EL (cell line): ENCODE results near the gene TEX35.
"Not testable (repeated sequence)": the region's sequence is repeated elsewhere in the genome, so short reads cannot be mapped to it uniquely, and the experiment has no call there.

Experiments used
- DNase-seq: peaks from one replicate; pipeline ENCODE4 v3.0.0-alpha.2; 2016

The TEX35 gene

DNA sequence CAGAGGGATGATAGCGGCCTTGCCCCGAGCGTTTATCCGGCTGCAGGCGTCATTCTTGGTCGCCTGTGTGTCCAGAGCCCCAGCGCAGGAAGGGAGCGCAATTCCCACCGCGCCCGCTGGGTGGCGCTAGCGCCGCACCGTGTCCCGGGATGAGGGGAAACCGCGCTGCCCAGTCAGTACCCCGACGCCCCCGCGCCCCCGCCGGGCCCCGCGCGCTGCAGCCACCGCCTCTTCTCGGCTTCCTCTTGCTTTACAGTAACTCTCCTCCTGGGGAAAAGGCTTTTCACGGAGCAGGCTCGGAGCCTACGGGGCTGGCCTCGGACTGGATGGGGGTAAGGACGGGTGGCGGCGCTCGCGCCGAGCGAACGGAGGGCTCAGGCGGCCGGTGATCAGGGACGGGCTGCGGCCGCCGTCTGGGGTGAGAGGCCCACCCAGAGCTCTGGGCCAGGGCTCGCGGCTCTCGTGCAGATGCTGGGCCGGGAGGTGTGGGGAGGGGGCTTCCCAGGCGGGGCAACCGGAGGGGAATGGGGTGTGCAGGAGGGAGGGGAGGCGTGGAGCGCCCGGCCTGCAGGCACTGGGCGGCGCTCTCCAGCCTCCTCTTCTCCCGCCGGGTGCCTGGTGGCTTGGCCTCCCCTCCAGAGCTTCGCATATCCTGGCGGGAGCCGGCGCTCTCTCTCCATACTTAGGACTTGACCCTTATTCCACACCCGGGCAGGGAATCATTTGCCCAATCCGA, 29.8 kb downstream of the TEX35 start:
- peak; percentile 93 for DNase-seq

DNA sequence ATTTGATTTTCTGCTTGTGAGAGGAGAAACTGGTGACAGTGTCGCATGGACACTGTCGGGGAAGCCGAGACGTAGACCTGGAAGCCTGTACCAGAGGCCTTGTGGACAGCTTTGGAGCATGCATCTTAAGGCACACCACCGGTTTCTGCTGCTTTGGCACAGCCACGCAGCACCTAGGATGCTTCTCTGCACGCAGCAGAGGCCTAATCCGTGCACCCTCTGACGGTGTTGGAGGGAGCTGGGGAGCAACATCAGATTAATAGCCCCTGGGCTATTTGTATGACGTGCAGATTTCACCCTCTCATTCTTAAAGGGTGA, 30.3 kb downstream of the TEX35 start:
- no peak for DNase-seq

DNA sequence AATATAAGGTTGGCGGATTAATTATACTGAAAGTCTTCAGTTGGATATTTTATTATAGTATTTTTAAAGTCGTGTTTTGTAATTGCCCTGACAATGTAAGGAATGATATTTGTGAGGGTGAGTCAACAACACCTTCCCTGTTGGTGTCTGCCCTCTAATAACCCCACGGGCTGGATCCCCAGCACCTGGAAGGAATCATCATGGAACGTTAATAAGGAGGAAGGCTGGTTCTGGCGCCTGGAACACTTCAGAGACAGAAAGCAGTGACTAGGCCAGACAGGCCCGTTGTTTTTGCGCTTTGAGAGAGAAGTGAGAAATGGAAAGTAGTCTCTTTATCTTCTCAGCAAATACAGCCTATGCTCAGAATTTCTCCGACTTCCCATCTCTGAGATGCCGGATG, 31.6 kb downstream of the TEX35 start:
- DNase-seq, result no peak

DNA sequence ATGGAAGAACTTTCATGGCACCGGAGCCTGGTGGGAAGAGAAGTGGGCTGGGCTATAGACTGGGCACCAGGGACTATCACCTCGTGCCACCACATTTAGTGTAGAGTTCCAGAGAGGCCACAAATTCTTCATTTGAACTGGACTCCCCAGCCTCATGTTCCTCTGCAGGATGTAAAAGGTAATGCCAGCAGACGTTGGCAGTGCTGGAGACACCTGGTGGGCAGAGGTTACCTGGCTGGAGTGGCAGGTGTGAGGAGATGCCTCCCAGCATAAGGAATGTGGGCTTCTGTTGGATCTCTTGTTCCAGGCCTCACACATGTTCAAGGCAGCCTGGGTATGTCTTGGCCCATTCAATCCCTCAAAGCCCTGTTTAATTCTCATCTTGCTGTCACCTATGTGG, 35.2 kb downstream of the TEX35 start:
- no peak for DNase-seq

DNA sequence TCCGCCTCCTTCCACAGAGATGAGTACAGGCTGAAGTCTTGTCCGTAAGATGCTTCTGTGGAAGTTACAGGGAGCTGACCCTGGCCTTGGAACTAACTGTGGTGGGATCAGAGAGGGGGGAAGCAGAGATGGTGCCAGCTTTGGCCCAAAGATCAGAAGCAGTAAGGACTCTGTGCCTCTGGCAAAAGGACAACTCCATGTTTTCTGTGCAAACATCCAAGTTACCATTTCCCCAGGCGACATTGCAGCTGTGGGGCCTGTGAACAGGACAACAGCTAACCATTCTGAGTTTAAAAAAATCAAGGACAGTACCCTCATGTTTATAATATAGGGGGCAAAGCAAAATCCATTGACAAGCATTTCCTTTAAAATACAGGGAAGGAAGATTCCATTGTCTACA, 38.4 kb downstream of the TEX35 start:
- no peak for DNase-seq

DNA sequence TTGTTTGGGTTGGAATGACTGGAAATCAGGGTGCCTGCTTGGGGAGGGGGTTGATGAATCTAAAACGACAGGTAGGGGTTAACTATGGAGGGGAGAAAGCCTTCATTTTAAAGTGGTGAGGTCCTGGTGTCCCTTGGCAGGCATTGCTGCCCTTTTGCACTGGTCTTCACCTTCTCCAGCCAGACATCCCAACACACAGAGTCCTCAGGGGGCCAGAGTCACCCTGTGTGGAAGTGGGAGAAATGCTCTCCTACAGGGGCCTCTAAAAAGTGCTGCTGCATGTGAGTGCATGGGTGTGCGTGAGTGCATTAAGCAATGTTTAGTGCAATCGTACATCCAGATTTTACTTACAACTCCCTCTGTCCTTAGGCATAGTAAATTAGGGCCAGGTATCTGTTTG, 39.0 kb downstream of the TEX35 start:
- no peak for DNase-seq

DNA sequence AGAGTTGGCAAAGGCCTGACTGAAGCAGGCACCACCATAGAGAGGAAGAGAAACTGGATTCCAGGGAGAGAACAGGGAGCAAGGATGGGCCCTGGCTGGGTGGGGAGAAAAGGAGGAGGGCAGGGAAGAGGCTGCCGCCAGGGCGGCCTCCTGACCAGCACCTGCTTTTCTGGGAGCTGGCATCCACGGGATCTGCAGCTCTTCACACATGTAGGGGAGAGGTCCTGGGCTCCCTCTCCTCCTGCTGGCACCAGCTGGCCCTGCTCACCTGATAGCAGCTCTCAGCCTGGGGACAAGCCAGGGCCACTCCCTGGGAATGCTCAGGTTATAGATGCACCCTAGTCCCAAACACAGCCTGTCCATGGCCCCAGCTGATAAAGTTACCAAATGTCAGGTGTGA, 39.9 kb downstream of the TEX35 start:
- DNase-seq, result no peak

DNA sequence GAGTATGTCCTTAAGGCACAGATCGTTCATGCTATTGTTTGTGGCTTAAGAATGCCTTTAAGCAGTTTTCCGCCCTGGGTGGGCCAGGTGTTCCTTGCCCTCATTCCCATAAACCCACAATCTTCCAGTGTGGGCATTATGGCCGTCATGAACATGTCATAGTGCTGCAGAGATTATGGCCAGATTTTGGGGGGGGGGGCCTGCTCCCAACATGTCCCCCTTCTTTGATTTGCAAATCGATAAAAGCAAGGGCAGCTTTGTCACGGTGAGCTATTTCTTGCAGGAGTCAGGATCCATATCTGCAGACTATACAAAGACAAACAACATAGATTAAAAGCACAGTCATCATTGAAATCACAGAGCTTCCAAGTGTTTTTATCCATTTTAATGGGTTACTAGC, 41.4 kb downstream of the TEX35 start:
- not testable (repeated sequence) for DNase-seq

DNA sequence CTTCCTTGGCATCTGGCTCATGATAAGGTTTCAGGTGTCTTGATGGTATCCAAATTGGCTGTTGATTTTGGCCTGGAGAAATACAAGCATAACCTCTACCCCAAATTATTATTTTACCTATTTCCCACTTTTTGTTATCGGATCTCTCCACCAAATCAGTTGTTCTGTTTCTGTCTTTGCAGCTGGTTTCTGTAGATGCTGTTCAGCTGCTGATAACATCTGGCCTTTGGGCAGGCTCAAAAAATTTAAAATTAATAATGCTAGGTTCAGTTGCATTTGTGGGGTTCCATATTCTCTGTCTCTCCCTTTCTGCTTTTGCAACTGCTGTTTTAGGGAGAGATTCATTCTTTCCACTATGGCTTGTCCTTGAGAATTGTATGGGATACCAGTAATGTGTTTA, 42.7 kb downstream of the TEX35 start:
- DNase-seq, result not testable (repeated sequence)

DNA sequence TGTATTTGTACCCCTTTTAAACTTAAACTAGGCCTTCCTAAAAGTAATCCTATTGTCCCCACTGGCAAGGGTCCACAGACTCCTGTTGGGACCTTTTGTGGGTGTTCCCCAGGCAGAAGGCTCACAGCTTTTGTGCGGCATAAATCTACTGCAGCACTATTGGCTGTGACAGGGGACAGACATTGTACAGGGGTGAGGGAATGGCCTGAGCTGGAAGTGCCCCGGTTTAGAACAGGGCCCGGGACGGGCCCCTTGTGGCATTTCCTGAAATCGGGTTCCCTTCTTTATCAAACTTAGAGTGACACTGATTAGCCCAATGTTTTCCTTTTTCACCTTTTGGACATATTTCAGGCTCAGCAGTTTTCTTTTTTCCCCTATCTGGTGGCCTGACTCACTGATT, 45.9 kb downstream of the TEX35 start:
- not testable (repeated sequence) for DNase-seq

DNA sequence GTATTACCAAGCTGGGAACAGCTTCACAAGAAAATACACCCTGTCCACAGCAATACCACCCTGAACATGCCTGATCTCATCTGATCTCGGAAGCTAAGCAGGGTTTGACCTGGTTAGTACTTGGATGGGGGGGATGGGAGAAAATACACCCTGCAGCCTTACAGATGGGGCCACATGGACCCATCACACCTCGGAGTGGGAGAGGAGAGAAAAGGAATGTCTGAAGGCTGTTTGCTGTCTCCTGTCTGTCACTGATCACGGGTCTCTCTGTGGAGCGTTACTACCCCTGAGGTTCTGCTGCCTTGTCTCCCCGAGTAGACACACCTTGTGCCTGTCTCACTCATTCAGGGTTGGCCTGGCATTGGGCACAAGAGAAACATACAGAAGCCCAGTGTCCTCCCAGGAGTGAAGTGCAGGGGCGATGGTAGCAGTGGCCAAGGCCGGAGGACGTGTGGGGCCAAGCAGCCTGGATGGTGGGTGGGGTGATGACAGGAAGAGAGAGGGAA, 48.0 kb downstream of the TEX35 start:
- no peak for DNase-seq

DNA sequence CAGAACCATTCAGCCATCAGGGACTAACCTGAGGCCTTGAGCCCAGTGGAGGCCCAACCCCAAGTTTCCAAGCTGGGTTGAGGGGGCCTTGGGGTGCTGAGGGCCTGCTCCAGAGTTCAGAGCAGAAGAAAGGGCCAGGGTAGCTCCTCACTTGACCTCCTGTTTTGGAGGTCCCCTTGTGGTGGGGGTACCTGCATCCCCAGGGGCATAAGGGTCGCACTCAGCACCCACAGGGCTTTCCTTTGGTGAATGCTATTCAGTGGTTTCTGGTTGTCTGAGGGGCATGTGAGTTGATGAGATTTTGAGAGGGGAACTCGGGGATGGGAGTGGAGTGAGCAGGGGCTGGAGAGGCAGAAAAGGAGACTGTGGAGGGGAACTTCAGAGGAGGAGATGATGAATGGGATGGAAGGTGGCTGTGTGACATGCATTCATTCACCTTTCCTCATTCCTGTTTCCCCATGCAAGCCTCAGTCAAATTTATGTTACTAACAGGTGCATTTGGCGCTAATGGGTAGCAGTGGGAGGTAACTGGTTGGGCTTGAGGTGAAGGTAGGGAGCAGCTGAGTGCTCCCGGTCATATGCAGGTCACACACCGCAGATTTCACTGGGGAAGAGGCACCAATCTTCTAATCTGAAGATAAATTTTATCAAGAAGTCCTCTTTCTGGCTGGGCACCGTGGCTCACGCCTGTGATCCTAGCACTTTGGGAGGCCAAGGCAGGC, 50.4 kb downstream of the TEX35 start:
- DNase-seq, result no peak

DNA sequence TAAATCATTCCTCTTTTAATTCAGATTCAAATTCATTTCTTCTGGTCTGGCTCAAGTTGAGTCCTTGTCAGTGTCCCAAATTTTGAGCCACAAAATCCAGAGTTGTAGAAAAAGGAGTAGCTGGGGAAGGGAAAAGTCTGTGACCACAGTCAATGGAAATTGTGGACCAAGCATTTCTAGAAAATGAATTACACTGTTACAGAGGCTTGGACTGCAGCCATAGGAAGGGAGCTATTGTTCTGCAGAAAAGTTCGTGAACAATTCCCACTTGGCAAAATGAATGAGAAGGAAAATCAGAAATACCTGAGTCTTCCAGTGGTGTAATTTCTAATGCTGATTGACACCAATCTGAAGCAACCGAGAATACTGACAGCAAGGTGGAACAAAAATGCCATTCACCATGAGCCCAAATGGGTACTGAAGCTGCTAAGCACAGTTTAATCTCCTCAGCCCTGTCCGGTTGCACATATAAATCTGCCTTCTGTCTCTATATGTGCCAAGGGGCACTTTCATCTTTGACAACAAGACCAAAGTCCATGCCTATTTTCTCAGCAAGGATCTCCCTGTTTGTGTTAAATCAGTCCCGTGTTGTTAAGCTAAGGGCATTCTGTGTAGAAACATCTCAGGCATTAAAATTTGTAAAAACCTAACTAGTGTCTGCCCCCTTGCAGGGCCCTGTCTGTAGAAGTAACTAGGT, 51.3 kb downstream of the TEX35 start:
- DNase-seq, result no peak

DNA sequence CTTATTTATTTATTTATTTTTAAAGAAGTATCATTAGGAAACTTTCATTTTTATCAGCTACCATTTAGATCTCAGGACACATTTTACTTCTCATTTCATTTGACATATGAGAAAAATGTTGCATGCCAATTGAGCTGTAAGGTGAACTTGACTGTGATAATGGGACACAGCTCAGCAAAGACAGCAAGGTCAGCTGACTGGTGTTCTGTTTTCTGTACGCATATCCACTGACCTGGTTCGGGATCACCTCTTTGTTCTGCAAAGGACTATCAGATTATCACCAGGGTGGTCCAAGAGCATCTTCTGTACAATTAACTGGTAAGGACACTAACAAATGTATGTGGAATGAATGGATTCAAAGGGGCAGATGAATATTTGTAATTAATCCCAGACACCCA, 51.9 kb downstream of the TEX35 start:
- no peak for DNase-seq

DNA sequence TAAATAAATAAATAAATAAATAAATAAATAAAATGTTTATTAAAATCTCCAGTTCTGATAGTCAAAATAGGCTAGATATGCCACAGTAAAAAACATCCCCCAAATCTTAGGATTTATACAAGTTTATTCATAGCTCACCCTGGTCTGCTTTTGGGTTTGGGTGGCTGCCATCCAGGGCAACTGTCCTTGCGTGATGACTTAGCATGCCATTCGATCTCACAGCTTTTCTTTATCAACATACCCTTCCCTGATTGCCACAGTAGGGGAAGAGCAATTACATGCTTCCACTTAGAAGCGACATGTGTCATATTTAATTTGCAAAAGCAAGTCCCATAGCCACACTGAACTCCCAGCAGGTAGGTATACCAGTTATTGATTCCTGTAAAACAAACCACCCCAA, 52.7 kb downstream of the TEX35 start:
- no peak for DNase-seq

DNA sequence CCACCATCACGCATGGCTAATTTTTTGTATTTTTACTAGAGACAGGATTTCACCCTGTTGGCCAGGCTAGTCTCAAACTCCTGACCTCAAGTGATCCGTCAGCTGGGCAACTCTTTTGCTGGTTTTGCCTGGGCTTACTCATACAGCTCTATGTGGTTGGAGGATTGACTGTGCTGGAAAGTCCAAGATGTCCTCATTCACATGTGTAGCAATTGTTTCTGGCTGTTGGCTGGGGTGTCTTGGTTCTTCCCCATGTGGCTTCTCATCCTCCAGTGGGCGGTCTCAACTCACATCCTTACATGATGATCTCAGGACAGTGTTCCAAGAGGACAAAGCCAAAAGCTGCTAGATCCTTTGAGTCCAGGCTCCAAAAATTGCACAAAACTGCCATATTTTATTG, 53.3 kb downstream of the TEX35 start:
- DNase-seq, result peak; percentile 33

DNA sequence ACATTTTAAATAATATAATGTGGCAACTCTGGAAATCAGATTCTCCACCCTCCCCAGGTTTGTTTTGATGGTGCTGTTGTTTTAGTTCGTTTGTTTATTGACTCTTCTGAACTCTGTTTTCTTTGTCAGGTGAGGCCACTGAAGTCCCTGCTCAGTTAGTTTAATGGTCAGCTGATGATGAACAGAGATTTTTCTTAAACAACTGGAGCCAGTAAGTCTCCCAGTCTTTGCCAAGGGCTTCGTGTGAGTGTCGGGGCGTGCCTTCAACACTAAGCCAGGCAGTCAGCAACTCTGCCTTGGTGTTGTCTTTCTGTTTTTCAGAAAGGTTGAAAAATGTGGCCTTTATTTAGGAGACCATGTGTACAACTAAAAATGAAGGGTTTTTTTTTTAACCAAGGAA, 58.9 kb downstream of the TEX35 start:
- no peak for DNase-seq
